Right ventricle myocardium inferior (tissue), 1 donor: ENCODE results near the gene CDPF1. TPM values are rescaled to one million over a fixed set of nuclear protein-coding genes. Genes with fewer than 3 reads are reported as not detected.

Experiments used
- ATAC-seq: fragments of 200-7000 bp; cut with Tn5 transposase; one replicate; pipeline ENCODE4 v1.9.1; 2020; ENCODE audit warnings: mild to moderate bottlenecking, moderate library complexity
- DNase-seq: peaks from one replicate; pipeline ENCODE4 v3.0.0; 2021; ENCODE audit errors: missing footprints
- intact Hi-C: fragments of 100-400 bp; cut with DNase I; formaldehyde crosslinking; loops from one replicate; pipeline ENCODE4 v1.11.0; 2022
- long read RNA-seq: library from polyadenylated mRNA; unstranded; transcript quantifications from one replicate; pipeline ENCODE4 v2.0.0, GENCODE V29; 2021
- total RNA-seq: library from RNA; stranded (reverse); fragmentation: NEBNext Ultra II Directional; extraction: Animal tissue kit (Norgen Biotek cat#: 25700); gene quantifications from one replicate; pipeline ENCODE4 v1.2.1, GENCODE V29; 2021
- donor health status: DM: no; HTN: yes; CAD: no; lungs with severe emphysema.

Gene CDPF1, protein sequence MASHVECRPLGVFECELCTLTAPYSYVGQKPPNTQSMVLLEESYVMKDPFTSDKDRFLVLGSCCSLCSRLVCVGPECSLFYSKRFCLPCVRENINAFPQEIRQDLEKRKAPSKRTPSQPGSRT
- 6.2 TPM for total RNA-seq
- long read RNA-seq, partial matches to known transcripts, result 1 of 5 reads
- long read RNA-seq, other reads (novel, unspliced or antisense), result 3 of 5 reads

DNA sequence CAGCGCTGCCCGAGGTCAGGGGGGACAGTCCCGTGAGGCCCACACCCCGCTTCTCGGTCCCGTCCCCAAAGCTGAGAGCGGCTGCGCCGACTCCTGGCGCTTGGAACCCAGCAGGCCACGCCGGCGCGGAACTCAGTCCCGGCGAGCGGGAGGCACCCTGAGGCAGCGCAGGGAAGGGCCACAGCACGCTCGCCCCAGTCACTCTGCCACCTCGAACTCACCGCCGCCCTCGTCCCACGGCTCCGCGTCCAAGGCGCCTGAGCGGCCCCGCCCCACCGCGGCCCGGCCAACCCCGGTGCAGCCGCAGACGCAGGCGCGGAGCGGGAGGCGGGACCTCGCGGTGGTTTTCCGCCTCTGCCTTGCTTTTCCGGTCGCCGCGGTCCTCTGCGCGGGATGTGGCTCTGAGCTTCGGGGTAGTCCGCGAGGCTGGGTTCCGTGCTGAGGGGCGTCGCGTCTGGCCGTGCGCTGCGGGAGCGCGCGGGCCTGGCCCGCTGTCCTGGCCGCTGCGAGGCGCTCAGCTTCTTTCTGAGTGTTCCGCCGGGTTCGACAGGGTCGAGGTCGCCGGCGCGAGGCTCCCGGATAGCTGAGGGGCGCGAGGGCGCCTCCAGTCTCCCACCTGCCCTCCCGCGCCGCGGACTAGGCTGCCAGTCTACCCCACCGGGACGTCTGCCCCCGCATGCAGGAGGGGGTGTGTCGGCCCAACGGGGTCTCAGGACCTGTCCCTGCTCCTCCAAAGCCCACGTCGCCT is at the start of gene CDPF1:
Gene CDPF1, minus strand, starts transcription at position 259 of the 748 bp plus-strand sequence. CDS start 2,009 bp downstream, outside the sequence.
- intact Hi-C loops, result loop anchor here (1.0 kb wide), 1 partner anchor 17 kb away; no protein-coding TSS in a partner anchor
- peak; percentile 96 for DNase-seq
- ATAC-seq, result peak; percentile 95

GRCh38 chr22:46299101-46299500 is 49.0 kb upstream of the CDPF1 start:
- no peak for DNase-seq
- intact Hi-C loops, result loop anchor here (5.0 kb wide), 2 partner anchors 147 to 177 kb away; partner anchors contain the start of gene PPARA
- no peak for ATAC-seq

- no peak for ATAC-seq
- intact Hi-C loops, result loop anchor here (5.0 kb wide), 2 partner anchors 145 to 175 kb away; partner anchors contain the start of gene PPARA
- no peak for DNase-seq
Observed at GRCh38 chr22:46297151-46297812, 47.2 kb upstream of the CDPF1 start.

DNA sequence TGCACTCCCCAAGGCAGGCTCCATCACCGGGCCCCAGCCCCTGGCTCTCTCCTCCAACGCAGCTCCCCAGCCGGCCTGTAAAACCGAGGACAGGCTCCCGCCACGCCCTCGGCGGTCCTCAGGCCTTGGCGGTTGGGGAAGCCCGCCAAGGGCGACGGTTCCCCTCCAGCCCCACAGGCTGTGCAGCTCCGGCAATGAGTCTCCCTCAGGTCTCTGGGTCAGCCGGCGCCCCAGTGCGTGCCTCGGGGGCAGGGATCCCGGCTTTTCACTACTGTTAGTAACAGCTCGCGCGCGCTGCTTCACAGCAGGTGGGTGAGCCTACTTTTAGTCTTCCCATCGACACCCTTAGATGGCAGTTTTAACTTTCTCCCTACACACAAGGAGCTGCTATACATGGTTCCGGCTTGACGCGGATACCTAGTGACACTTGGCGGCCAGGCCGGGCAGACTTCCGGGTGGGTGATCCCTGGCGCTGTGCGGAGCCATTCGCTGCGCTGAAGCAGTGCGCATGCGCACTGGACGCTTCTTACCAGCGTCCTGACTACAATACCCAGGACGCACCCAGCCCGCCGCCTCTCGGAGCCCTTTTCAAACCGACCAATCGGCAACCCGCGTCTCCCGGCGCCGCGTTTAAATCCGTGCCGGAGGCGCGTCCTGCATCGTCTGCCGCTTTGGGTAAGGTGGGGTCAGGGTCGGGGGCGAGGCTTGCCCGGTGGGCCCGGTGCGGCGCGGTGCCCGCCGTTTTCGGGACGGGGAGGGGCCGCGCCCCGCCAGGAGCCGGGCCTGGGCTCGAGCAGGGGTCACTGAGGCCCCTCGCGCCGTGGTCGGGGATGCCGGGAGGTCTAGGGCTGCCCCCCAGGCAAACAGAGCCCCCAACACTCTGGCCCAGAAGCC is 46.4 kb upstream of the CDPF1 start, which contains the start of gene GTSE1:
Gene GTSE1, plus strand, starts transcription at position 614 of the 894 bp plus-strand sequence. CDS start 531 bp downstream, outside the sequence.
- peak; percentile 98 for ATAC-seq
- peak; percentile 100 for DNase-seq
- intact Hi-C loops, result loop anchor here (5.0 kb wide), 2 partner anchors 144 to 174 kb away; partner anchors contain the start of gene PPARA

DNA sequence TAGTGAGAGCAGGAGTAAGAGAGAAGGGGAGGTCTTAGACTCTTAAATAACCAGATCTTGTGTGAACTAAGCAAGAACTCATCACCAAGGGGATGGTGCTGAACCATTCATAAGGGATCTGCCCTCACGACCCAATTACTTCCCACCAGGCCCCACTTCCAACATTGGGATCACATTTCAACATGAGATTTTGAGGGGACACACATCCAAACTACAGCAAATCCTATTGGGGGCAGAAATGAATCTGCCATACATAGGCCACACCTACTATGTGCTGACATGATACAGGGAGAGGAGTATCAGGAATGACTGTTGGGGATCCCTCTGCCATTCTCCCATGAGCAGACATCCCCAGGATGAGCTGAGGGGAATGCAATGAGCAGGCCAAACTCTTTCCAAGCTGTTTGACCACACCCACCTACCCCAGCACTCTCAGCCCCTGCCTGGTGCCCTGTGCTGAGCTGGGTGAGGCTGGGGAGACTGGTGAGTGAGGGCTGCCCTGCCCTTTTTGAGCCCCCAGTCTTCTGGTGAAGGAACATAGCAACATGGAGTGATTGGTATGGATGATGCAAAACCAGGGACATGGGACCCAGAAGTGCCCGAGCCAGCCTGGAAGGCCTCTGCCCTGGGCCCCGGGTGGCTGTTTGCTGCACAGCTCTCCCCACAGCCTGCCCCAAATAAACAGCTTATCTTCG is 45.3 kb upstream of the CDPF1 start:
- DNase-seq (no peak), ATAC-seq (no peak)
- intact Hi-C loops, result loop anchor here (5.0 kb wide), 2 partner anchors 143 to 173 kb away; partner anchors contain the start of gene PPARA

GRCh38 chr22:46294784-46295183 is 44.7 kb upstream of the CDPF1 start:
- DNase-seq (no peak), ATAC-seq (no peak)
- intact Hi-C loops, result loop anchor here (5.0 kb wide), 2 partner anchors 142 to 172 kb away; partner anchors contain the start of gene PPARA

- ATAC-seq (no peak), DNase-seq (peak; percentile 80)
- intact Hi-C loops, result no loop called here
Observed at GRCh38 chr22:46293577-46294260, 43.6 kb upstream of the CDPF1 start.

DNA sequence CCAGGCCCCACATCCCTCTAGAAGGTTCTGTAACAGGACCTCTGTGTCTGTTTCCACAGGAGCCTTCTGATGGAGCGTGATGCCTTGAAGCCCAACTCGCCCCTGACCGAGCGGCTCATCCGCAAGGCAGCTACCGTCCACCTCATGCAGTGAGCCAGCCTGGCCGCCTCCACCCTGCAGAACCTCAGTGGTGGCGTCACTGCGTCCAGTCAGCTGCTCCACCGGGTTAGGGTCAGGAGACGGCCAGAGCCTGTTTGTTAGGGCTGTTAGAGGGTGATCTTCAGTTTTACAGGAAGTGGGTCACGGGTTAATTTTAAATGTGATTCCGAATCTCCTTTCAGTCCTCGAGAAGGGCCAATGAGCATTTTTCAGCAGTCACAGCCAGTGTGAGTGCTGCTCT is 42.6 kb upstream of the CDPF1 start:
- intact Hi-C loops, result no loop called here
- DNase-seq, result no peak
- ATAC-seq, result no peak

DNA sequence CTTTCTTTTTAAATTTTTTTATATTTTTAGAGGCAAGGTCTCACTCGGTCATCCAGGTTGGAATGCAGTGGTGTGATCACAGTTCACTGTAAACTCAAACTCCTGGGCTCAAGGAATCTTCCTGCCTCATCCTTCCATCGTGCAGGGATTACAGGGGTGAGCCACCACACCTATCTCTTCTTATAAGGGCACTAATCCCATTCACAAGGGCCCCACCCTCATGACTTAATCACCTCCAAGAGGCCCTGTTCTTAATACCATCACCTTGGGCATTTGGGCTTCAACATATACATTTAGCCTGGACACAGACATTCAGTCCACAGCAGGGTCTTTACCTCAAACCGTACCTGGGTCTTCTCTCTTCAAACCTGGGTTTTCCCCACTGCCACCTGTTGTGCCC is 42.1 kb upstream of the CDPF1 start:
- DNase-seq (no peak), ATAC-seq (no peak)
- intact Hi-C loops, result no loop called here

DNA sequence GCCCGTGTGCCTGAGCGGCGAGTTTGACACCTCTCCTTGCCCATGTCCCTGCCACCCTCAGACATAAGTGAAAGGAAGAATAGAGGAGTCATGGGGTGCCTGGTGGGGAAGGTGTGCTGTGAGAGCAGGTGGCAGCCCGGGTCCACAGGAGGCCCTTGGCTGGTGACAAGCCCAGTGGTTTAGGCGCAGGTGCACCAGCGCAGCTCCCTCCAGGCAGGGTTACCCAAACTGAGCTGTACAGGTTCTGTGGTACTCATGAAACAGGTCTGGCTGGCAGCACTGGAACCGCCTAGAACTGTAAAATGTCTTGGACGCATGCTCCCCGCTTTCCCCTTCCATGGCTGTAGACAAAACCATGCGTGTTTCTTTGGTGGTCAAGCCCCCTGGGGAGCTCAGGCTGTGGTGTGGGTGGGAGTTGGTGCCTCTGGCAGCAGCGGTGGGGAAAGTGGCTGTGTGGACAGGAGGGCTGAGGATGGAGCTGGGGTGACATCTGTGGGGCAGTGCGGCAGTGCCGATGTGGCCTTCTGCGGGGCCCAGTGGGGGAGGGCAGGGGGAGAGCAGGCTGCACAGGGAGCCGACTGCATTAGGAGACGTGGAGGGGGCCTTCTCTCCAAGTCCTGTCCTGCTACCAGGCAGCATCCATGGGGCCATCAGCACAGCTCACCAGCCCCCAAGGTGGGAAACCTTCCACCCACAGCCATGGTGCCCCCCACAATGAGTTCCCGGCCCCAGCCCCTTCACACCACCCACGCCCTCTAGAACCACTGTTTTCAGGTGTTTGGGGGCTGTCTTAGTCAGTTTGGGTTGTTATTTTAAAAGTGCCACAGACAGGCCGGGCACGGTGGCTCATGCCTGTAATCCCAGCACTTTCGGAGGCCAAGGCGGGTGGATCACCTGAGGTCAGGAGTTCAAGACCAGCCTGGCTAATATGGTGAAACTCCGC is 41.0 kb upstream of the CDPF1 start:
- DNase-seq (no peak), ATAC-seq (no peak)
- intact Hi-C loops, result loop anchor here (1.0 kb wide), 1 partner anchor 11 kb away; no protein-coding TSS in a partner anchor

DNA sequence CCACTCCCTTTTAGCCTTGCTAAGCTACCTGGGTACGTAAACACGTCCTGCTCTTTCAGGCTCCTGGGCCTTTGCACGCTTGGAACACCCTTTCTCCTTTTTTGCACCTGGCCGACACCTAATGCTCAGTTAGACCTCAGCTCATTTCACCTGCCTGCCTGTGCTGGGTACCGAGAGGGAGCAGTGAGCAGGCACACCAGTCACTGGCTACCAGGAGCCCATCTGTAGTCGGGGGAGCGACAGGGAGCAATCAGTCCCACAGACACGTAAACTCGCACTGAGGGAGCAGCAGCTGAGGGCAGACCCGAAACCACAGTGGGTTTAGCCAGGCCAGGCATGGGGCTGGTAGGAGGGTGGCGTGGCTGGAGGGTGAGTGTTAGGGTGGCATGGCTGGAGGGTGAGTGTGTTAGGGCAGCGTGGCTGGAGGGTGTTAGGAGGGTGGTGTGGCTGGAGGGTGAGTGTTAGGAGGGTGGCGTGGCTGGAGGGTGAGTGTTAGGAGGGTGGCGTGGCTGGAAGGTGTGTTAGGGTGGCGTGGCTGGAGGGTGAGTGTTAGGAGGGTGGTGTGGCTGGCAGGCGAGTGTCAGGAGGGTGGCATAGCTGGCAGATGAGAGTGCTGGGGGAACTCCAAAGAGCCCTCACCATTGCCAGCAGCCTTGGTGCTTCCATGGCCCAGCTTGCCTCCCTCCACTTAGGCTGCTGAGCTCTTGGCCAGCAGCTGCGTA is 40.2 kb upstream of the CDPF1 start:
- no peak for DNase-seq
- peak; percentile 70 for ATAC-seq
- intact Hi-C loops, result loop anchor here (1.0 kb wide), 1 partner anchor 10 kb away; no protein-coding TSS in a partner anchor

DNA sequence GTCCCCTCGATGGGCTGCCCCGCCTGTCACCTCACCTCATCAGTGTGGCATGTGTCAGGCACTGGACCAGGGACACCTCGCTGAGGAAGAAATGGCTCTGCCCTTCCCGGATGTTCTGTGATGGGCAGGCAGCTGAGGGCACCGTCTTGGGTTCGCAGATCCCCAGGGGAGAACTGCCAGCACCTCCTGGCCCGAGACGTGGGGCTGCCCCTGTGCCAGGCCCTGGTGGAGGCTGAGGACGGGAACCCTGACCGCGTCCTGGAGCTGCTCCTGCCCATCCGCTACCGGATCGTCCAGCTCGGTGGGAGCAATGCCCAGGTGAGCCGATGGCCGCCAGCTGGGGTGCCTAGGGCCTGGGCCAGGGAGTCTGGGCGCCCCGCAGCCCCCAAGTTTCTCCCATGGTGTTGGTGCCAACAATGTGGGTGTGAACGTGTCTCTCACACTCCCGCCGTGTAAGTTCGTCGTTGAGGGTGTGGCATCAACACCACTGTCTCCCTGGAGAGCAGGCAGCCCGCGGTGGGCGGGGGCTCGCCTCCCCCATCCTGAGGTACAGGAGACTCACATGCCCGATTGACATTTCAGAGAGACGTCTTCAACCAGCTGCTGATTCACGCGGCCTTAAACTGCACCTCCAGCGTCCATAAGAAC is 39.3 kb upstream of the CDPF1 start:
- ATAC-seq, result peak; percentile 11
- DNase-seq, result no peak
- intact Hi-C loops, result no loop called here

- intact Hi-C loops, result no loop called here
- DNase-seq (no peak), ATAC-seq (no peak)
Observed at GRCh38 chr22:46288846-46289243, 38.8 kb upstream of the CDPF1 start.

GRCh38 chr22:46287873-46288751 is 38.0 kb upstream of the CDPF1 start:
- intact Hi-C loops, result no loop called here
- DNase-seq (peak; percentile 78), ATAC-seq (peak; percentile 35)
